A673 (cell line): Measurements from ENCODE around the gene SSC5D. TPM values are rescaled to one million over a fixed set of nuclear protein-coding genes. Genes with fewer than 3 reads are reported as not detected.

Experiments
- BruUV-seq: library from RNA; stranded (reverse); fragments of 400-500 nt; replicated peaks from 2 replicates; lab custom pipeline; 2021; lab: Mats Ljungman, UMichigan
- CTCF ChIA-PET: fragments of 300-600 bp; sonication (Branson Sonifier 250); formaldehyde crosslinking; loops from one replicate; lab custom pipeline; 2022; ENCODE audit warnings: antibody characterized with exemption; lab: Charles Lee
- POLR2A ChIA-PET: fragments of 300-600 bp; sonication (Branson Sonifier 250); formaldehyde crosslinking; loops from one replicate; lab custom pipeline; 2022; ENCODE audit warnings: antibody characterized with exemption; ENCODE audit not compliant: low non-redundant PET; lab: Charles Lee
- DNase-seq: peaks from one replicate; pipeline ENCODE4 v3.0.0-alpha.2; 2015; ENCODE audit warnings: low spot score
- H3K27ac ChIP-seq: fragments of 200-600 bp; sonication (generic); 2 replicates; pipeline ENCODE4 v1.5.1; 2016; ENCODE audit warnings: mixed run types, low read depth, mild to moderate bottlenecking, mixed read lengths, antibody characterized with exemption, low read length; ENCODE audit not compliant: poor library complexity, severe bottlenecking
- H3K27me3 ChIP-seq: fragments of 200-600 bp; sonication (generic); replicated peaks from 2 replicates; pipeline ENCODE4 v1.6.1; 2017; ENCODE audit warnings: mixed run types, low read depth, mild to moderate bottlenecking, mixed read lengths, antibody characterized with exemption, low read length; ENCODE audit not compliant: insufficient read depth, poor library complexity
- H3K36me3 ChIP-seq: fragments of 200-600 bp; sonication (generic); 2 replicates; pipeline ENCODE4 v1.6.1; 2016; ENCODE audit warnings: mixed run types, mild to moderate bottlenecking, mixed read lengths, antibody characterized with exemption, low read length; ENCODE audit not compliant: insufficient read depth, poor library complexity, severe bottlenecking
- H3K4me1 ChIP-seq: fragments of 200-600 bp; sonication (generic); 2 replicates; pipeline ENCODE4 v1.6.1; 2017; ENCODE audit warnings: mixed run types, mild to moderate bottlenecking, mixed read lengths, antibody characterized with exemption, low read length; ENCODE audit not compliant: insufficient read depth, poor library complexity, severe bottlenecking
- H3K4me3 ChIP-seq: fragments of 200-600 bp; sonication (generic); 2 replicates; pipeline ENCODE4 v1.5.1; 2016; ENCODE audit warnings: low read depth, mixed run types, mild to moderate bottlenecking, mixed read lengths, low read length; ENCODE audit not compliant: poor library complexity, severe bottlenecking
- H3K9me3 ChIP-seq: fragments of 200-600 bp; sonication (generic); 2 replicates; pipeline ENCODE4 v1.6.1; 2016; ENCODE audit warnings: mixed run types, low read depth, mild to moderate bottlenecking, mixed read lengths, antibody characterized with exemption, low read length; ENCODE audit not compliant: poor library complexity, severe bottlenecking
- EZH2 ChIP-seq: fragments of 200-600 bp; sonication (generic); IDR thresholded peaks from 2 replicates; pipeline ENCODE4 v1.6.1; 2017; ENCODE audit warnings: borderline replicate concordance, low read depth, mild to moderate bottlenecking, mixed read lengths, antibody characterized with exemption, low read length; ENCODE audit not compliant: poor library complexity, severe bottlenecking
- intact Hi-C: fragments of 100-400 bp; cut with micrococcal nuclease; formaldehyde crosslinking; loops from one replicate; pipeline ENCODE4 v1.10.0; 2022; ENCODE audit not compliant: unreplicated experiment
- total RNA-seq: library from RNA; stranded (reverse); gene quantifications from 2 replicates; pipeline ENCODE4 v1.2.3, GENCODE V29; 2021
- TF ChIP-seq, protein P1 (sequence below): fragments of 300-800, 200-600 bp; sonication (generic); conservative IDR thresholded peaks from 2 replicates; pipeline ENCODE4 v1.5.1; 2017; ENCODE audit warnings: low read depth, mild to moderate bottlenecking, antibody characterized with exemption, low read length, moderate library complexity, mixed read lengths

Gene SSC5D
- total RNA-seq, 1 experiment from 2014 or later: 1.4 TPM

DNA sequence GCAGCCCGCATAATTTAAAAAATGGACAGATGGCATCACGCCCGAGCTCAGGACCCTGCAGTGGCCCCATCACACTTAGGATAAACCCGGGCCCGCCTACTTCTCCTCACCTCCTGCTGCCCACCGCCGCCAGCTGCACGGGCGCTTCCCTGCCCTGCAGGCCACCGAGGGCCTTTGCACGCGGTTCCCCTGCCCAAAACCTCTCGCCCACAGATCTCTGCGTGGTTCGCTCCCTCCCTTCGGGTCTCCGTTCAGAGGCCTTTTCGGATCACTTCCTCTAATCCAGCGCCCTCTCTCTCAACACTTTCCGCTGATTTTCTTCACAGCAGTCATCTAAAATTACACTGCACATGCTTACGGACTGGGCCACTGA, 46.9 kb upstream of the SSC5D start:
- CTCF ChIA-PET: no interaction called here
- Histone ChIP-seq H3K36me3 (no peaks in the 10 kb centered on the region), H3K4me3 (no peak overlapping the region), H3K27ac (no peak overlapping the region), H3K27me3 (peaks cover 49% of the 10 kb centered on the region), H3K9me3 (no peaks in the 10 kb centered on the region), H3K4me1 (peaks cover 20% of the 10 kb centered on the region)
- no peak for TF ChIP-seq EZH2
- TF ChIP-seq, protein P1, sequence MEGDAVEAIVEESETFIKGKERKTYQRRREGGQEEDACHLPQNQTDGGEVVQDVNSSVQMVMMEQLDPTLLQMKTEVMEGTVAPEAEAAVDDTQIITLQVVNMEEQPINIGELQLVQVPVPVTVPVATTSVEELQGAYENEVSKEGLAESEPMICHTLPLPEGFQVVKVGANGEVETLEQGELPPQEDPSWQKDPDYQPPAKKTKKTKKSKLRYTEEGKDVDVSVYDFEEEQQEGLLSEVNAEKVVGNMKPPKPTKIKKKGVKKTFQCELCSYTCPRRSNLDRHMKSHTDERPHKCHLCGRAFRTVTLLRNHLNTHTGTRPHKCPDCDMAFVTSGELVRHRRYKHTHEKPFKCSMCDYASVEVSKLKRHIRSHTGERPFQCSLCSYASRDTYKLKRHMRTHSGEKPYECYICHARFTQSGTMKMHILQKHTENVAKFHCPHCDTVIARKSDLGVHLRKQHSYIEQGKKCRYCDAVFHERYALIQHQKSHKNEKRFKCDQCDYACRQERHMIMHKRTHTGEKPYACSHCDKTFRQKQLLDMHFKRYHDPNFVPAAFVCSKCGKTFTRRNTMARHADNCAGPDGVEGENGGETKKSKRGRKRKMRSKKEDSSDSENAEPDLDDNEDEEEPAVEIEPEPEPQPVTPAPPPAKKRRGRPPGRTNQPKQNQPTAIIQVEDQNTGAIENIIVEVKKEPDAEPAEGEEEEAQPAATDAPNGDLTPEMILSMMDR: no peak
- DNase-seq: no peak
- POLR2A ChIA-PET: no interaction called here
- BruUV-seq: no TSS peak
- intact Hi-C loops: no loop called here

DNA sequence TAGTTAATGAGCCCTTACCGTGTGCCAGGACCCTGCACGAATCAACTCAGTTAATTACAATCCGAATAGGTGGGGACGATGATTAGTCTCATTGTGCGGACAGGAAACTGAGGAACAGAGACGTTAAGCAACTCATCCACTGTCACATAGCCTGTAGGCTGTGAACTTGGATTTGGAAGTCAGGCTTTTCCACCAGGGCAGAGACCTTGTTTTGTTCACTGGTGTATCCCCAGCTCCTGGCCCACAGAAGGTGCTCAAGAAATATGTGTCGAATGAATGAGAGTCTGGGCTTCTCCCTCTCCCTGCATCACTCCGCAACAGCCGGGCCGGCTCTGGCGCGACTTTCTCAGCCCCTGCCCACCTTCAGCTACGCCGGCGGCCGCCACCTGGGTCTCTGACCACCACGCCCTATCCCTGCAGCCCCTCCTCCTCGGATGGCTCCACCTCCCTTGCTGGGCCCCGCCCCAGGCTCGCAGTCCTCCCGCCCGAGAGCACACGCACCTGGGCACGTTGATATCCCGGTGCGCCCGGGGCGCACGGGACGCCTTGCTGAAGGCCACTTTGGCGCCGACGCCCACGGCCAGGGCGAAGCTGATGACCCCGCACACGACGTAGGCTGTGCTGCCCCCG, 46.4 kb upstream of the SSC5D start:
- BruUV-seq: no TSS peak
- Histone ChIP-seq H3K9me3 (no peaks in the 10 kb centered on the region), H3K4me1 (peaks cover 20% of the 10 kb centered on the region), H3K27me3 (peaks cover 51% of the 10 kb centered on the region), H3K36me3 (no peaks in the 10 kb centered on the region), H3K4me3 (no peak overlapping the region), H3K27ac (no peak overlapping the region)
- intact Hi-C loops: no loop called here
- ChIA-PET CTCF (interaction anchor here (0.5 kb wide), 1 partner anchor 189 kb away, joined by 4 read pairs; no protein-coding TSS in a partner anchor), POLR2A (no interaction called here)
- DNase-seq: no peak
- TF ChIP-seq, protein P1: no peak
- peak; percentile 63 for TF ChIP-seq EZH2

DNA sequence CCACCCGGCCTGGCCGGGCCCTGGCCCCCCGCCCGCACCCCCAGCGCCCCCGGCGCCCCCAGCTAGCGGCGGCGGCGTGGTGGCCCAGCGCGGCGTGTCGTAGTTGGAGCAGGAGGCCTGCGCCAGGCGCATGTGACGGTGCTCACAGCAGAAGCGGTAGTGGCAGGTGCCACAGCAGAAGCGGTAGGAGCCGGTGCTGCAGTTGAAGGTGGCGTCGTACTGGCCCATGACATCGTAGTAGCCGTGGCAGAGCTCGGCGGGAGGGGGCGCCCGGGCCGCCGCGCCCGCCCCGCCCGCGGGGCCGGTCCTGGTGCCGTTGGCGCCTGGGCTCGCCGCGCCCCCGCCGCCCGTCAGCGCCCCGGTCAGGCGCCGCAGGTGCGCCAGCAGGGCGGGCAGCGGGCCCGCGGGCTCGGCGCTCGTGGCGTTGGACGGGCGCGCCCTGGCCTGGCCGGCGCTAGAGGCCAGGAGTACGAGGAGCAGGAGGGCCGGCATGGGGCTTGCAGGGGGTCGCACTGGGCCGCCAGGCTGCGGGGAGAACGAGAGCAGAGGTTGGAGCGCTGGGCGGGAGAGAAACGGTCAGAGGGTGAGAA, 45.8 kb upstream of the SSC5D start:
- Histone ChIP-seq H3K27ac (no peak overlapping the region), H3K27me3 (peaks cover 54% of the 10 kb centered on the region), H3K4me3 (no peak overlapping the region), H3K4me1 (peaks cover 20% of the 10 kb centered on the region), H3K9me3 (no peaks in the 10 kb centered on the region), H3K36me3 (no peaks in the 10 kb centered on the region)
- POLR2A ChIA-PET: no interaction called here
- intact Hi-C loops: no loop called here
- CTCF ChIA-PET: interaction anchor here (0.5 kb wide), 1 partner anchor 189 kb away, joined by 4 read pairs; no protein-coding TSS in a partner anchor
- TF ChIP-seq, protein P1: no peak
- no peak for TF ChIP-seq EZH2
- BruUV-seq: no TSS peak
- no peak for DNase-seq
